ENCODE measurements around the gene GPR180.
"Not testable (repeated sequence)": the region's sequence is repeated elsewhere in the genome, so short reads cannot be mapped to it uniquely, and the experiment has no call there.

Gene GPR180

GRCh38 chr13:94596575-94596971 lies 5.1 kb upstream of the GPR180 start:
- DNase-seq (ENCODE audit: low read depth in 2 of 2): no peak

GRCh38 chr13:94598281-94598680 lies 3.4 kb upstream of the GPR180 start:
- DNase-seq (ENCODE audit: low read depth in 2 of 2): no peak

- no peak for DNase-seq (ENCODE audit: low read depth in 2 of 2)
Measured at GRCh38 chr13:94599877-94600276, 1.8 kb upstream of the GPR180 start.

- DNase-seq (ENCODE audit: low read depth in 2 of 2): no peak
Measured at GRCh38 chr13:94602467-94602866, 810 bp downstream of the GPR180 start.

- no peak for DNase-seq (ENCODE audit: low read depth in 2 of 2)
Measured at GRCh38 chr13:94607056-94607455, 5.4 kb downstream of the GPR180 start.

- no peak for DNase-seq (ENCODE audit: low read depth in 2 of 2)
Measured at GRCh38 chr13:94607939-94608338, 6.3 kb downstream of the GPR180 start.

- DNase-seq (ENCODE audit: low read depth in 2 of 2): no peak
Measured at GRCh38 chr13:94608586-94608985, 6.9 kb downstream of the GPR180 start.

- DNase-seq (ENCODE audit: low read depth in 2 of 2): no peak
Measured at GRCh38 chr13:94609196-94609595, 7.5 kb downstream of the GPR180 start.

- DNase-seq (ENCODE audit: low read depth in 2 of 2): no peak
Measured at GRCh38 chr13:94610475-94610874, 8.8 kb downstream of the GPR180 start.

GRCh38 chr13:94612050-94612449 lies 10.4 kb downstream of the GPR180 start:
- DNase-seq (ENCODE audit: low read depth in 2 of 2): no peak

- DNase-seq (ENCODE audit: low read depth in 2 of 2): no peak
Measured at GRCh38 chr13:94613051-94613450, 11.4 kb downstream of the GPR180 start.

GRCh38 chr13:94617389-94618000 lies 15.8 kb downstream of the GPR180 start:
- DNase-seq (ENCODE audit: low read depth in 2 of 2): no peak

- DNase-seq (ENCODE audit: low read depth in 2 of 2): no peak
Measured at GRCh38 chr13:94620286-94620896, 18.7 kb downstream of the GPR180 start.

GRCh38 chr13:94622344-94622743 lies 20.7 kb downstream of the GPR180 start:
- no peak for DNase-seq (ENCODE audit: low read depth in 2 of 2)

GRCh38 chr13:94623316-94623715 lies 21.7 kb downstream of the GPR180 start:
- DNase-seq (ENCODE audit: low read depth in 2 of 2): no peak

- no peak for DNase-seq (ENCODE audit: low read depth in 2 of 2)
Measured at GRCh38 chr13:94630858-94631257, 29.2 kb downstream of the GPR180 start.

- no peak for DNase-seq (ENCODE audit: low read depth in 2 of 2)
Measured at GRCh38 chr13:94632226-94632980, 30.7 kb downstream of the GPR180 start.

- not testable (repeated sequence) for DNase-seq (ENCODE audit: low read depth in 2 of 2)
Measured at GRCh38 chr13:94636096-94636495, 34.4 kb downstream of the GPR180 start.

- DNase-seq (ENCODE audit: low read depth in 2 of 2): no peak
Measured at GRCh38 chr13:94636942-94637578, 35.4 kb downstream of the GPR180 start.

- DNase-seq (ENCODE audit: low read depth in 2 of 2): not testable (repeated sequence)
Measured at GRCh38 chr13:94637677-94638076, 36.0 kb downstream of the GPR180 start.

- DNase-seq (ENCODE audit: low read depth in 2 of 2): no peak
Measured at GRCh38 chr13:94640721-94641120, 39.1 kb downstream of the GPR180 start.

- DNase-seq (ENCODE audit: low read depth in 2 of 2): no peak
Measured at GRCh38 chr13:94641409-94641941, 39.8 kb downstream of the GPR180 start.
